Measurements from ENCODE around the gene TAF12.
"Not testable (repeated sequence)": the region's sequence is repeated elsewhere in the genome, so short reads cannot be mapped to it uniquely, and the experiment has no call there.

Gene TAF12, protein sequence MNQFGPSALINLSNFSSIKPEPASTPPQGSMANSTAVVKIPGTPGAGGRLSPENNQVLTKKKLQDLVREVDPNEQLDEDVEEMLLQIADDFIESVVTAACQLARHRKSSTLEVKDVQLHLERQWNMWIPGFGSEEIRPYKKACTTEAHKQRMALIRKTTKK
- total RNA-seq: 27.9 to 30.2 reads per million in 2 donors

DNA sequence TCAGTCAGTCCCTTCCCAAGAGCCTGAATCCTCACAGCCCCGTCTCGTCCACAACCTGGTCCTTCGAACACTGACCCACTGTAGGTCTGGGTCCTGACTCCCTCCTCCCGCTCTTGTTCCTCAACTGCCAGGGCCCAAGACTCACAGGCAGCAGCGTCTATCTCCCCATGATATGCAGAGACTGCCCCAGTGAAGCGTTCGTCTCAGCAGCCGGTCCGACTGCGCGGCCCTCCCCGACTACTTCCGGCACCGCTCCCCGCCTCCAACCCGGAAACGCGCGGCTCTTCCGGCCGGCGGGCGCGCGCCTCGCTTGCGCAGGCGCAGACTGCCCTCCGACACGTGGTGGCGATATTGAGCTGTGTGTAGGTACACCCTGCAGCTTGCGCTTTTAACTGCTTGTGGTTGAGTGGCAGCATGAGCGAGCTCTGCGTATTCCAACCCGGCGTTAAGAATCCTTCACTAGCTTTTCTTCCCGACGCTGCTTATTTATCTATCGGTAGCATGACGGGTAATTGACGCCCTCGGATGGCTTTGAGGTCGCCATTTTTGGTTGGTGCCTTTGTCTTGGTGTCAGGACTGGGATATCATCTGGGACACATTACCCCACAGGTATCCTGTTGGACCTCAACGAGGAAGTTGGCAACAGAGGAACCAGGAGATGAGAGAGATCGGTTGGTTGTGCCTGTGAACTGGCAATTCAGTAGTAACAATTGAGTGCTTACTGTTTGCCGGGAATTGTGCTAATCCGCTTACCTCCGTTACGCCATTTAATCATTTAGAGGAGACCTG is at the start of gene TAF12:
TSS of gene TAF12 (minus strand) at position 221 of the 789 bp plus-strand sequence. CDS start 20,986 bp downstream, outside the sequence.
- peak; percentile 86 for DNase-seq

- not testable (repeated sequence) for DNase-seq
Observed at GRCh38 chr1:28691627-28692026, 48.8 kb upstream of the TAF12 start.

- no peak for DNase-seq
Observed at GRCh38 chr1:28684937-28685336, 42.1 kb upstream of the TAF12 start.

DNA sequence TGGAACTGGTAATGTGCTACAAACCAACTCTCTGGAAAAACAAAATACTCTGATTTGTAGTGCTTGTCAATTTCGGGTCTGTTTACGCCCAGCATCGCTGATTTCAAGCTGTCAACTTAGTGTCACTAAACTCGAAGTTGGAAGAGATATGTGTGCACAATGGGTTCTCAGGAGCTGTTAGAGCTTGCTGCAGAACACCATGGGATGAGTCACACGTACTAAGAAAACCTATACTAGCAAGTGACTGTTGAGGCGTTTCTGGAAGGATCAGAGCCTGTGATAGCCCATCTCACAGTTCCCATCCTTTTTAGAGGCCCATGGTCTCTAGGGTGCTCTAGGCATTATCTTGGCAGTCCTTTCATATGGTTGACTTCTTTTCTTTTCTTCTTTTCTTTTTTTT is 40.0 kb upstream of the TAF12 start:
- DNase-seq: no peak

DNA sequence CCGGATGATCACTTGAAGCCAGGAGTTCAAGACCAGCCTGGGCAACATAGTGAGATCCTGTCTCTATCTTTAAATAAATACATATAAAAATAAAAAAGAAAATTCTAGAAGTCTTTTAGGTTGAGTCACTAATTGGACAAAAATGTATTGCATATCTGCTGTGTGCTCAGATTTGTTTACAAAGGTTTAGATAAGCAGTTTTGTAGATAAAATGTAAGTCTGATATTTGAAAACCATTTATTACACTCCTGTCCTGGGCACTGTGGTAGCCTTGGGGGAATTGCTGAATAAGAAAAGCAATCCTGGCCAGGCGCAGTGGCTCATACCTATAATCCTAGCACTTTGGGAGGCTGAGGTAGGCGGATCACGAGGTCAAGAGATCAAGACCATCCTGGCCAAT is 37.3 kb upstream of the TAF12 start:
- no peak for DNase-seq

DNA sequence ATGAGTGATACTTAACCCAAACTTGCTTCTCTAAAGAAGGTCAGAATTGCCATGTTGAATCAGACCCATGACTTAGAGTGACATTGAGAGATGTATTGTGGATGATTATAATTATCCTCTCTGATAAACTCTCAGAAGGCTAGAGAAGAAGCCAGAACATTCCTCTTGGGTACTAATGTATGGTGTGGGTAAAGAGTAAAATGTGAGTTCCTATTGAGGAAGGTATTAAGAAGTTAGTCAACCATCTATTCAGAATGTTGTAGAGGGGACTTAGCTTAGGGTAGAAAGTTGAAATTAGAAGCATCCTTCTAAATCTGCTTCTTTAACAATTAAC is 33.0 kb upstream of the TAF12 start:
- no peak for DNase-seq

- DNase-seq: not testable (repeated sequence)
Observed at GRCh38 chr1:28672971-28673370, 30.1 kb upstream of the TAF12 start.

DNA sequence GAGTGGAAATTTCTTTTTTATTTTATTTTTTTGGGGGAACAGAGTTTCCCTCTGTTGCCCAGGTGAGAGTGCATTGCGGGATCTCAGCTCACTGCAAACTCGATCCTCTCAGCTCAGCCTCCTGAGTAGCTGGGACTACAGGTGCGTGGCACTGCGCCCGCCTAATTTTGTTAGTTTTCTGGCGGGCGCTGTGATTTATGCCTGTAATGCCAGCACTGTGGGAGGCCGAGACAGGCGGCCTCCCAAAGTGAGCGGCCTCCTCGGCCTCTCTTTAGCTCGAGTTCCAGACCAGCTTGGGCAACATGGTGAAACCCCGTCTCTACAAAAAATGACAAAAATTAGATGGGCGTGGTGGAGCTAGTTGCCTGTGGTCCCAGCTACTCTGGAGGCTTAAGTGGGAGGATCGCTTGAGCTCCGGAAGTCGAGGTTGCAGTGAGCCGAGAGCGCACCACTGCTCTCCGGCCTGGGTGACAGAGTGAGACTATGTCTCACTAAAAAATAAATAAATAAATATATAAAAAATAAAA is 28.4 kb upstream of the TAF12 start:
- DNase-seq: no peak

GRCh38 chr1:28668956-28669723 is 26.3 kb upstream of the TAF12 start:
- peak; percentile 75 for DNase-seq

- DNase-seq: peak; percentile 82
Observed at GRCh38 chr1:28668191-28668955, 25.5 kb upstream of the TAF12 start, which contains the start of gene GMEB1. Gene GMEB1 (plus strand): TSS chr1:28668784. CDS start chr1:28683613, 14,829 bp downstream.

DNA sequence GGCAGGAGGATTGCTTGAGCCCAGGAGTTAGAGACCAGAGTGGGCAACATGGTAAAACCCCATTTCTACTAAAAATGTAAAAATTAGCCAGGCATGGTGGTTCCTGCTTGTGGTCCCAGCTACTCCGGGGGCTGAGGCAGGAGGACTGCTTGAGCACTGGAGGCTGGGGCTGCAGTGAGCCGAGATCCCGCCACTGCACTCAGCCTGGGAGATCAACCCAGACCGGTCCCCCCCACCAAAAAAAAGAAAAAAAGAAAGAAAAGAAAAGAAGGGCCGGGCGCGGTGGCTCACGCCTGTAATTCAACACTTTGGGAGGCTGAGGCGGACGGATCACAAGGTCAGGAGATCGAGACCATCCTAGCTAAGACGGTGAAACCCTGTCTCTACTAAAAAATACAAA is 23.9 kb upstream of the TAF12 start:
- DNase-seq: no peak

GRCh38 chr1:28663871-28664470 is 21.1 kb upstream of the TAF12 start:
- no peak for DNase-seq

DNA sequence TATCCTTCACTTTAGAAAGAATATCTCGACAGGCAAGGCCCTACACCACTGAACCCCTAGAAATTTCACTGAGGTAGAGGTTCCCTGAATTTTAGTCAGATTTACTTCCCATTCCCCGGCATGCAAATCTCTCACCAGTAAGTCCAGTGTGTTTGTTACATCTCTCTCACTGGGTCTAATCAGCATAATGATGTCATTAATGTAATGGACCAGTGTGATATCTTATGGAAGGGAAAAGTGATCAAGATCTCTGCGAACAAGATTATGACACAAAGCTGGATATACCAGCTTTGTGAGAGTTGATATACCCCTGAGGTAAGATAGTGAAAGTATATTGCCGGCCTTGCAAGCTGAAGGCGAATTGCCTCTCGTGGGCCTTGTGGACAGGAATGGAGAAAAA is 13.5 kb upstream of the TAF12 start:
- no peak for DNase-seq

- DNase-seq: not testable (repeated sequence)
Observed at GRCh38 chr1:28655448-28656311, 12.8 kb upstream of the TAF12 start.

DNA sequence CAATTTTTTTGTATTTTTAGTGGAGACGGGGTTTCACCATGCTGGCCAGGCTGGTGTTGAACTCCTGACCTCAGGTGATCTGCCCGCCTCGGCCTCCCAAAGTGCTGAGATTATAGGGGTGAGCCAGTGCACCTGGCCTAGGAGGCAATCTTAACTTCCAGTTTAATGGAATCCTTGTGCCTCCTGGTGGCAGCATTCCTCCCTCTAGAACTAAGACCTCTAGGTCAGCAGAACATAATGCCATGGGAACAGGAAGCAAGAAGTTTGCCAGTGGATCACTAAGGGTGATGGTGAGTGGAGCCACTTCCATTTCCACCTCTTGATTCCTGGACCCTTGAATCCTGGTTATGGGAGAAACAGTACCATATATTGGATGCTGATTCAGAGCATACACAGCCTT is 11.0 kb upstream of the TAF12 start:
- not testable (repeated sequence) for DNase-seq

GRCh38 chr1:28653063-28653462 is 10.2 kb upstream of the TAF12 start:
- DNase-seq: not testable (repeated sequence)

GRCh38 chr1:28648474-28649198 is 5.8 kb upstream of the TAF12 start, which contains the start of gene RNU11:
Gene RNU11 (plus strand): TSS chr1:28648600.
- DNase-seq: no peak

DNA sequence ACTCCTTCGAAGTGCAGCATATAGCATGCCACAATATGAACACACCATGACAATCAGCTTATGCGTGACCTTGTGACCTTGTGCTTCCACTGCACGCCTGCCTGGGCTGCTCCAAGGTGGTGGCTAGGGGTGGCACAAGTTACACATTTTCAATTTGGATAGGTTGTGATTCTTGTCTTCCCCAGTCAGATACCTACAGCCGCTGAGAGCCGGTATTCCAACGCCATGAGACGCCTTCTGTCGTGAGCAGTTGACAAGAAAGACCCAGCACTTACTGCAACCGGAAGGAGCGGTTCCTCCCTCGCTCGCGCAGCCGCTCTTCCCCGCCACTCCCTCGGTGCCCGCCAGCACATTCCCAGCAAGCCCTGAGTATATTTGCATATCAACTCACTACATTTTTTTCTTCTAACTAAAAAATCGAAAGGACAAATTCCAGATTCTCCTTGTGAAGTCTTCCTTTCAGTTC is 5.2 kb upstream of the TAF12 start:
- DNase-seq: peak; percentile 81

DNA sequence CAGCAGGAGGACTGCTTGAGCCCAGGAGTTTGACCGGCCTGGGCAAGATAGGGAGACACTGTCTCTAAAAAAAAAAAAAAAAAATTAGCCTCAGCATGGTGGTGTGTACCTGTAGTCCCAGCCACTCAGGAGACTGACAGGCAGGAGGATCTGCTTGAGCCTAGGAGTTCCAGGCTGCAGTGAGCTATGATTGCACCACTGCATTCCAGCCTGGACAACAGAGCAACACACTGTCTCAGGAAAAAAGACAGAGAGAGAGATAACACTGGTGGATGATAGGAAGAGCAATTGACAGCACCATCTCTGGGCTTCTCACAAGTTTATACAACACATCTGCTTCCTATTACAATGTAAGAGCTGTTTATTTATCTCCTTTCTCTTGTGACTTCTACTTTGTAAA is 3.2 kb upstream of the TAF12 start:
- no peak for DNase-seq

DNA sequence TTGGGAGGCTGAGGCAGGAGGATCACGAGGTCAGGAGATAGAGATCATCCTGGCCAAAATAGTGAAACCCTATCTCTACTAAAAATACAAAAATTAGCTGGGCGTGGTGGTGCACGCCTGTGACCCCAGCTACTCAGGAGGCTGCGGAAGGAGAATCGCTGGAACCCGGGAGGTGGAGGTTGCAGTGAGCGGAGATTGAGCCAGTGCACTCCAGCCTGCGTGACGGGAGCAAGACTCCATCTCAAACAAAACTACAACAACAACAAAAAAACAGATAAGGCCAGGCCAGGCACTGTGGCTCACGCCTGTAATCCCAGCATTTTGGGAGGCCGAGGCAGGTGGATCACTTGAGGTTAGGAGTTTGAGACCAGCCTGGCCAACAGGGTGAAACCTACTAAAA is 2.5 kb upstream of the TAF12 start:
- not testable (repeated sequence) for DNase-seq

Data from activated gamma-delta T cell (primary cell).